Karpas-422 (cell line): Measurements from ENCODE around the gene GADD45B. TPM values are rescaled to one million over a fixed set of nuclear protein-coding genes. Genes with fewer than 3 reads are reported as not detected.

Experiments used
- DNase-seq: peaks from one replicate; pipeline ENCODE4 v3.0.0-alpha.2; 2015
- H2AFZ ChIP-seq: fragments of 200-600 bp; sonication (generic); 2 replicates; pipeline ENCODE4 v1.6.1; 2014; ENCODE audit warnings: antibody characterized with exemption, low read length, mixed read lengths
- H3K27ac ChIP-seq: fragments of 200-600 bp; sonication (generic); 2 replicates; pipeline ENCODE4 v1.5.1; 2014; ENCODE audit warnings: mild to moderate bottlenecking, low read length, moderate library complexity
- H3K27me3 ChIP-seq: fragments of 200-600 bp; sonication (generic); 2 replicates; pipeline ENCODE4 v1.6.1; 2014; ENCODE audit warnings: low read length, mixed read lengths
- H3K36me3 ChIP-seq: fragments of 200-600 bp; sonication (generic); 2 replicates; pipeline ENCODE4 v1.6.1; 2014; ENCODE audit warnings: low read length, mixed read lengths; ENCODE audit not compliant: insufficient read depth
- H3K4me1 ChIP-seq: fragments of 200-600 bp; sonication (generic); 2 replicates; pipeline ENCODE4 v1.6.1; 2014; ENCODE audit warnings: mild to moderate bottlenecking, low read length, mixed read lengths
- H3K4me2 ChIP-seq: fragments of 200-600 bp; sonication (generic); 2 replicates; pipeline ENCODE4 v1.6.1; 2014; ENCODE audit warnings: low read length, low read depth, mild to moderate bottlenecking; ENCODE audit not compliant: poor library complexity, severe bottlenecking
- H3K4me3 ChIP-seq: fragments of 200-600 bp; sonication (generic); 2 replicates; pipeline ENCODE4 v1.5.1; 2014; ENCODE audit warnings: mild to moderate bottlenecking, antibody characterized with exemption, low read length, mixed read lengths
- H3K79me2 ChIP-seq: fragments of 200-600 bp; sonication (generic); 2 replicates; pipeline ENCODE4 v1.6.1; 2014; ENCODE audit warnings: mild to moderate bottlenecking, low read length, mixed read lengths
- H3K9ac ChIP-seq: fragments of 200-600 bp; sonication (generic); 2 replicates; pipeline ENCODE4 v1.6.0; 2014; ENCODE audit warnings: low read length
- H3K9me2 ChIP-seq: fragments of 200-600 bp; sonication (generic), shearing (Covaris generic); replicated peaks from 2 replicates; pipeline ENCODE4 v1.6.0; 2014; ENCODE audit warnings: mild to moderate bottlenecking, low read length, moderate library complexity; ENCODE audit not compliant: insufficient read depth
- H3K9me3 ChIP-seq: fragments of 300-700, 200-600 bp; sonication (generic); 2 replicates; pipeline ENCODE4 v1.6.1; 2014; ENCODE audit warnings: low read length, mixed read lengths
- H4K20me1 ChIP-seq: fragments of 200-600 bp; sonication (generic); 2 replicates; pipeline ENCODE4 v1.6.1; 2014; ENCODE audit warnings: mild to moderate bottlenecking, antibody characterized with exemption, low read length, low read depth; ENCODE audit not compliant: insufficient read depth
- total RNA-seq: library from RNA; depleted of rRNA; stranded (reverse); fragments of >200 nt; shearing (Covaris generic); gene quantifications from 2 replicates; pipeline ENCODE4 v1.2.3, GENCODE V29; 2014; ENCODE audit warnings: low replicate concordance

GADD45B gene
- total RNA-seq, 1 experiment from 2014 or later: 8.6 TPM

DNA sequence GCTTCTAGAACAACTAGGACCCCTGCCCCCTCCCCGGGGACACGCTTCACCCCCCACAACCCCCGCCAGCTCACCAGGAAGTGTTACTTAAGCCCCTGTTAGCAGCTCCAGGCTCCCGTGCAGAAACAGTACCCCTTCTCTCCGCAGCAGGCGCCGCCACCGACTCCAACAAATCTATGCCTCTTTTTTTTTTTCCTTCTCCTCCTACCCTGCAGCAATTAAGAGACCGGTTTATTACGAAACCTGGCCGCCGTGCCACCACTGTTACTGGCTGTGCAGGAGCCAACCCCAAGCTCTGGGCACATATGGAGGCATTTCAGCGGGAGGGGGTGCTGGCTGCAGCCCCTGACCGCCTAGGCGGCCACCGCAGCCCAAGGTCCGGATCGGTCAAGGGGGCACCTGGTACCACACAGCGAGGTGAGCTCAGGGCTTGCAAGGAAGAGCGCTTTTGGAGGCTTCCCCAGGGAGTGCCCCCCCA is 2.4 kb downstream of the GADD45B start:
- H3K4me1 ChIP-seq: peaks cover 50% of the 10 kb centered on the region
- peak overlapping the region; percentile 83 for H3K4me2 ChIP-seq
- peak overlapping the region; percentile 75 for H3K4me3 ChIP-seq
- H3K27me3 ChIP-seq: no peaks in the 10 kb centered on the region
- no peaks in the 10 kb centered on the region for H3K9me2 ChIP-seq
- no peak overlapping the region for H2AFZ ChIP-seq
- no peaks in the 10 kb centered on the region for H3K9me3 ChIP-seq
- no peaks in the 10 kb centered on the region; the same call in 1 of the 2 replicates for H3K79me2 ChIP-seq
- H3K27ac ChIP-seq: peak overlapping the region; percentile 40
- no peaks in the 10 kb centered on the region; the same call in 1 of the 2 replicates for H3K36me3 ChIP-seq
- DNase-seq: peak; percentile 79
- H4K20me1 ChIP-seq: peaks cover 9% of the 10 kb centered on the region; the same call in 1 of the 2 replicates
- peak overlapping the region; percentile 81 for H3K9ac ChIP-seq

DNA sequence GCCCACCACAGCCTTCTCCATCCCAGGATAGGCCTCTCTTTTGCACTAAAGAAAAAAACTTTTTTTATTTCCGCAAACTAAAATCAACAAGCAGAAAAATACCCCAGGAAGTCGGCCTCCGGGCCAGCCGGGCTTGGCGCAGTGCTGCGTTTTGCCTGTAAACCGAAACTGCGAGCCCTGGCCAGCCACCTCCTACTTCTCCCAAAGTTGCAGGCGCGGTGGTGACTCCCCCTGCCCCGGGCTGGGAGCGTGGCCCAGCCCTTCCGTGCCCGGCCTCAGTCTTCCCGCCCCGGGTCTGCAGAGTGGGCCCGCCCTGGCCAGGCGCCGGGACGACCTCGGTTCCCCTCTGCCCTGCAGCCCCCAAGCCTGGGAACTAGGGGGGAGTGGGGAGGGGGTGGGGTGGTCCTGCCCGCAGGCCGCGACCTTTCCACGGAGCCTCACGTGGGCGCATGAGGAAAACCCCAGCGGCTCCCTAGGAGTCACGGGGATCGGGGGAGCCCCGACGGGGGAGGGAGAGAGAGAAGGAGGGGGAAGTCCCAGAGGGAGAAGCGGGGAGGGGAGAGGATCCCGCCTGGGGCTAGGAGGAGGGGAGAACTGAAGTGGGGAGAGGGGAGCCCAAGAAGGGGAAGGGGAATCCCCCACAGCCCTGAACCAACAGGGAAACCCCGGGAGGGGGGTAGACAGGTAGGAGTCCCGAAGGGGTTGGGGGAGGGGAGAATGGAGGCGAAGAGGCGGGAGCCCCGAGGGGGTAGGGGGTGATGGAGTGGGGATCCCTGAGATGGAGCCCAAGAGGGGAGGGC is 3.0 kb downstream of the GADD45B start:
- no peaks in the 10 kb centered on the region for H3K9me2 ChIP-seq
- peak overlapping the region; percentile 40 for H3K27ac ChIP-seq
- peak overlapping the region; percentile 81 for H3K9ac ChIP-seq
- peaks cover 51% of the 10 kb centered on the region for H3K4me1 ChIP-seq
- no peaks in the 10 kb centered on the region for H3K27me3 ChIP-seq
- DNase-seq: peak; percentile 62
- H3K36me3 ChIP-seq: no peaks in the 10 kb centered on the region; the same call in 1 of the 2 replicates
- peaks cover 9% of the 10 kb centered on the region; the same call in 1 of the 2 replicates for H4K20me1 ChIP-seq
- peak overlapping the region; percentile 83 for H3K4me2 ChIP-seq
- no peak overlapping the region for H2AFZ ChIP-seq
- H3K9me3 ChIP-seq: no peaks in the 10 kb centered on the region
- H3K4me3 ChIP-seq: peak overlapping the region; percentile 75
- no peaks in the 10 kb centered on the region; the same call in 1 of the 2 replicates for H3K79me2 ChIP-seq

DNA sequence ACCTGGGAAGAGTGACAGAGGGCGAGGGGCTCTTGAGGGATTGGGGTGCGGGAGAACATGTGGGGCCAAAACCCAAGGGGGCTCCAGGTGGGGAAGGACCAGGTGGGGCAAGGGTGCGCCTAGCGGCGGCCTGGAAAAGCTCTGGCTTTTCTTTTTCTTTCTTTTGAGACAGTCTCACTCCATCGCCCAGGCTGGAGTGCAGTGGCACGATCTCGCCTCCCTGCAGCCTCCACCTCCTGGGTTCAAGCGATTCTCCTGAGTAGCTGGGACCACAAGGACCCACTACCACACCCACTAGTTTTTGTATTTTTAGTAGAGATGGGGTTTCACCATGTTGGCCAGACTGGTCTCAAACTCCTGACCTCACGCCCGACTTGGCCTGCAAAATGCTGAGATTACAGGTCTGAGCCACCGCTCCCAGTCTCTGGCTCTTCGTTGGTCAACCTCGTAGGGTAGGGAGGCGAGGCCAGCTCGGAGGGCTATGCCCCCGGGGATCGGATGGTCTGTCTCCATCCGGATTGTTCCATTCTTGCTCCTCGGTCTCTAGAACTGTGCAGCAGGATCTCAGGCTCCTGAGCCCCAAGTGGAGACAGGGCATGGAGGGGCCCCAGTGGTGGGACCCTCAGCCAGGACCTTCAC is 3.7 kb downstream of the GADD45B start:
- DNase-seq: peak; percentile 53
- Histone ChIP-seq H3K4me3 (no peak overlapping the region), H3K27me3 (no peaks in the 10 kb centered on the region; the same call in 1 of the 2 replicates), H2AFZ (no peak overlapping the region), H3K4me1 (peaks cover 57% of the 10 kb centered on the region), H3K9ac (no peak overlapping the region), H4K20me1 (peaks cover 9% of the 10 kb centered on the region; the same call in 1 of the 2 replicates), H3K9me3 (no peaks in the 10 kb centered on the region), H3K79me2 (no peaks in the 10 kb centered on the region; the same call in 1 of the 2 replicates), H3K27ac (no peak overlapping the region), H3K36me3 (no peaks in the 10 kb centered on the region; the same call in 1 of the 2 replicates), H3K9me2 (no peaks in the 10 kb centered on the region), H3K4me2 (peak overlapping the region; percentile 83)

GRCh38 chr19:2481466-2481865 is 5.5 kb downstream of the GADD45B start:
- no peak for DNase-seq
- H3K4me2 ChIP-seq: no peak overlapping the region
- H3K4me3 ChIP-seq: no peak overlapping the region
- H3K79me2 ChIP-seq: no peaks in the 10 kb centered on the region; the same call in 1 of the 2 replicates
- H2AFZ ChIP-seq: no peak overlapping the region
- no peaks in the 10 kb centered on the region; the same call in 1 of the 2 replicates for H3K36me3 ChIP-seq
- H3K9me2 ChIP-seq: no peaks in the 10 kb centered on the region
- H3K4me1 ChIP-seq: peaks cover 48% of the 10 kb centered on the region
- H3K27ac ChIP-seq: no peak overlapping the region
- H3K9ac ChIP-seq: no peak overlapping the region
- no peaks in the 10 kb centered on the region; the same call in 1 of the 2 replicates for H3K27me3 ChIP-seq
- H3K9me3 ChIP-seq: no peaks in the 10 kb centered on the region
- peaks cover 9% of the 10 kb centered on the region; the same call in 1 of the 2 replicates for H4K20me1 ChIP-seq

GRCh38 chr19:2482354-2483038 is 6.6 kb downstream of the GADD45B start:
- no peaks in the 10 kb centered on the region for H3K9me2 ChIP-seq
- no peaks in the 10 kb centered on the region for H3K36me3 ChIP-seq
- H3K27ac ChIP-seq: no peak overlapping the region
- H3K79me2 ChIP-seq: no peaks in the 10 kb centered on the region
- H3K9me3 ChIP-seq: no peaks in the 10 kb centered on the region
- no peak overlapping the region for H3K9ac ChIP-seq
- H2AFZ ChIP-seq: no peak overlapping the region
- H4K20me1 ChIP-seq: no peaks in the 10 kb centered on the region; the same call in 1 of the 2 replicates
- DNase-seq: no peak
- no peak overlapping the region for H3K4me2 ChIP-seq
- peaks cover 38% of the 10 kb centered on the region for H3K4me1 ChIP-seq
- no peaks in the 10 kb centered on the region; the same call in 1 of the 2 replicates for H3K27me3 ChIP-seq
- H3K4me3 ChIP-seq: no peak overlapping the region

- H3K36me3 ChIP-seq: no peaks in the 10 kb centered on the region
- DNase-seq: no peak
- no peaks in the 10 kb centered on the region for H4K20me1 ChIP-seq
- peaks cover 32% of the 10 kb centered on the region for H3K4me1 ChIP-seq
- no peak overlapping the region for H3K27ac ChIP-seq
- no peak overlapping the region for H3K4me2 ChIP-seq
- H2AFZ ChIP-seq: no peak overlapping the region
- H3K79me2 ChIP-seq: no peaks in the 10 kb centered on the region
- no peaks in the 10 kb centered on the region for H3K9me3 ChIP-seq
- H3K9me2 ChIP-seq: no peaks in the 10 kb centered on the region
- H3K27me3 ChIP-seq: no peaks in the 10 kb centered on the region; the same call in 1 of the 2 replicates
- no peak overlapping the region for H3K4me3 ChIP-seq
- H3K9ac ChIP-seq: no peak overlapping the region
Observed at GRCh38 chr19:2483084-2483483, 7.2 kb downstream of the GADD45B start.

GRCh38 chr19:2483484-2484151 is 7.7 kb downstream of the GADD45B start:
- H3K4me3 ChIP-seq: no peak overlapping the region
- no peak overlapping the region for H3K9ac ChIP-seq
- no peaks in the 10 kb centered on the region for H3K36me3 ChIP-seq
- no peaks in the 10 kb centered on the region for H3K79me2 ChIP-seq
- peaks cover 27% of the 10 kb centered on the region for H3K4me1 ChIP-seq
- no peaks in the 10 kb centered on the region; the same call in 1 of the 2 replicates for H3K27me3 ChIP-seq
- no peak overlapping the region for H3K27ac ChIP-seq
- no peak overlapping the region for H3K4me2 ChIP-seq
- no peaks in the 10 kb centered on the region for H4K20me1 ChIP-seq
- DNase-seq: peak; percentile 36
- no peak overlapping the region for H2AFZ ChIP-seq
- H3K9me3 ChIP-seq: no peaks in the 10 kb centered on the region
- no peaks in the 10 kb centered on the region for H3K9me2 ChIP-seq
